Lung (tissue), 12 donors: ENCODE measurements around the gene OR10G3. TPM values are rescaled to one million over a fixed set of nuclear protein-coding genes. Genes with fewer than 3 reads are reported as not detected.

ENCODE experiments used
- ATAC-seq: fragments of 200-7000 bp; cut with Tn5 transposase; one replicate; pipeline ENCODE4 v1.9.1; 2020; ENCODE audit warnings: moderate number of reproducible peaks; ENCODE audit not compliant: insufficient read depth, low FRiP score
- DNase-seq, 3 donors: peaks; one replicate each; pipeline ENCODE4 v3.0.0-alpha.2; 2013 to 2017
- H3K27ac ChIP-seq, 2 donors: one replicate each; pipeline ENCODE4 v1.5.1; 2013; ENCODE audit warnings: mild to moderate bottlenecking in 2 of 2, moderate library complexity in 2 of 2, control low read depth in 1 of 2, inconsistent platforms in 1 of 2, low read depth in 1 of 2, low read length in 1 of 2
- H3K27me3 ChIP-seq, 3 donors: one replicate each; pipeline ENCODE4 v1.5.1; 2013; ENCODE audit warnings: low read length in 2 of 3; ENCODE audit not compliant: control insufficient read depth in 3 of 3, insufficient read depth in 3 of 3
- H3K36me3 ChIP-seq, 4 donors: one replicate each; pipeline ENCODE4 v1.5.1; 2013; ENCODE audit warnings: low read length in 4 of 4, mild to moderate bottlenecking in 1 of 4, moderate library complexity in 1 of 4; ENCODE audit not compliant: control insufficient read depth in 4 of 4, insufficient read depth in 4 of 4
- H3K4me1 ChIP-seq, 5 donors: one replicate each; pipeline ENCODE4 v1.5.1; 2013; ENCODE audit warnings: low read length in 5 of 5, mild to moderate bottlenecking in 2 of 5, moderate library complexity in 1 of 5; ENCODE audit not compliant: control insufficient read depth in 5 of 5, insufficient read depth in 5 of 5
- H3K4me3 ChIP-seq: one replicate; pipeline ENCODE4 v1.5.1; 2013; ENCODE audit warnings: mild to moderate bottlenecking, control low read depth, moderate library complexity
- H3K9ac ChIP-seq, 2 donors: one replicate each; pipeline ENCODE4 v1.5.1; 2013; ENCODE audit warnings: low read length in 2 of 2, control low read depth in 1 of 2; ENCODE audit not compliant: insufficient read depth in 1 of 2
- H3K9me3 ChIP-seq, 4 donors: one replicate each; pipeline ENCODE4 v1.5.1; 2013; ENCODE audit warnings: low read length in 3 of 4, mild to moderate bottlenecking in 1 of 4, moderate library complexity in 1 of 4; ENCODE audit not compliant: control insufficient read depth in 4 of 4, insufficient read depth in 3 of 4
- CTCF ChIP-seq: IDR thresholded peaks from 2 replicates; pipeline ENCODE4 v1.5.1; 2012; ENCODE audit warnings: mild to moderate bottlenecking; ENCODE audit errors: control extremely low read depth, extremely low read depth
- WGBS, 2 donors: extraction: QIAGEN DNeasy Blood & Tissue Kit; methylation state at CpG; one replicate each; pipeline ENCODE4 v1.1.7; 2013; 5-methylcytosine and 5-hydroxymethylcytosine counted together
- polyA plus RNA-seq, 2 donors: library from polyadenylated mRNA; stranded (reverse); fragments of 200-250 nt; gene quantifications; one replicate each; pipeline ENCODE4 v1.2.1, GENCODE V29; 2013
- total RNA-seq, 2 donors: library from RNA; depleted of rRNA in 1 of 2; stranded (reverse); fragments of >200 nt in 1 of 2; gene quantifications; one replicate each; pipeline ENCODE4 v1.2.1, GENCODE V29; 2014 to 2021
- donor health status: control.
- donor health status: control.
- donor health status: Bipolar disorder and iron deficiency.
- donor health status: healthy.
- donor health status: DM: yes; HTN: yes; CAD: no.

Gene OR10G3
- total and polyA plus RNA-seq, 4 donors, result not detected

DNA sequence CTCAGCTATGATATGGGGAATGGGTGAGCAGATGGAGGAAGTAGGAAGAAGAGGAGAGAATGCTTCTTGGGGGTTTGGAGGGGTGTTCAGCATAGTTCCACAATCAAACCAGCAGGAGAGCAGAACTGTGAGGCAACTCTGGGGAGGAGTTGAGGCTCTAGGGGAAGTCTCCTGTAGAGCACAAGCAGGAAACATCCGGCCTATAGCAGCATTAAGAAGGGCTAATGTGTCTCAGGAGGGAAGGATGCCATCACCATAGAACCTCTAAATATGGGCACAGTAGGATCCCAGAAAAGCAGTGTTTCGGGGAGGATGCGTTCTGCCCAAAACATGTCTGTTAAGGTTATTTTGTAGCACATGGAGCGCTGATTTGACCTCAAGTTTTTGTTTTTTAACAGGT, 45.3 kb downstream of the OR10G3 start:
- WGBS, 2 donors, result 58 to 75% methylated on average over 4 of the region's 4 CpGs
- ATAC-seq (no peak), DNase-seq (no peak)
- no peak overlapping the region for H3K4me3 ChIP-seq
- no peak for TF ChIP-seq CTCF
- H3K27ac ChIP-seq, result no peak overlapping the region
- H3K9ac ChIP-seq, result no peak overlapping the region
- peaks cover 0 to 10% (median 4%) of the 10 kb centered on the region in 5 donors for H3K4me1 ChIP-seq
- H3K9me3 ChIP-seq, result no peaks in the 10 kb centered on the region
- H3K27me3 ChIP-seq, result peaks cover 0 to 25% (median 11%) of the 10 kb centered on the region in 3 donors
- H3K36me3 ChIP-seq, result no peaks in the 10 kb centered on the region

DNA sequence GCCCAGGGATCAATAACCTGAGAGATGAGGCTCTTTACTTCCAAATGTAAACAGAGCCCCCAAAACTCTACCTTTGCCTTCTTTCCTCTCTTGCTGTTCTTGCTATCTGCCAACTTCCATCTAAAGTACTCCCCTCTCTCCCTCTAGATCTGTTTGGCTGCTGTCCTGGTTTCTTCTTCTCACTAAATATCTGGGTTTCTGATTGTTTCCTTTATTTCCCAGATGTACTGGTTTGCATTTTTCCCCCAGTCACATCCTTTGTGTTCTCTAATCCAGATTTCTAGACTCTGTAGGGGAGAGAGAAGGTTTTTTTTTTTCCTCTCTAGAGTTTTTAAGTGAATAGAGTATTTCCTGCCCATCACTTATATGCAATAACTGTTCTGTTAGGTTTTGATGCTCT, 46.6 kb downstream of the OR10G3 start:
- Histone ChIP-seq H3K36me3 (no peaks in the 10 kb centered on the region), H3K4me3 (no peak overlapping the region), H3K4me1 (peaks cover 0 to 10% (median 4%) of the 10 kb centered on the region in 5 donors), H3K27ac (no peak overlapping the region), H3K27me3 (peaks cover 0 to 27% (median 11%) of the 10 kb centered on the region in 3 donors), H3K9ac (no peak overlapping the region), H3K9me3 (no peaks in the 10 kb centered on the region)
- ATAC-seq (no peak), DNase-seq (no peak)
- no peak for TF ChIP-seq CTCF

DNA sequence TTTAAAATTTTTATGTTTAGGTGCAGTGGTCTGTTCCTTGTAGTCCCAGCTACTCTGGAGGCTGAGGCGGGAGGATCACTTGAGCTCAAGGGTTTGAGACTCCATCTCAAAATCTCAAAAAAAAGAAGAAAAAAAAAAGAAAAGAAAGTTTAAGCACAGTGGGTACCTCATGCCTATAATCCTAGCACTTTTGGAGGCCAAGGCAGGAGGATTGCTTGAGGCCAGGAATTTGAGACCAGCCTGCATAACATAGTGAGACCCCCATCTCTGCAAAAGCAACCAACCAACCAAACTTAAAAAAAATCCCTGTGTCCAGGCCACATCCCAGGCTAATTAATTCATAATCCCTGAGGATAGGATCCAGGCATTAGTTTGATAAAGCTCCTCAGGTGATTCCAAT, 50.4 kb downstream of the OR10G3 start:
- H3K4me3 ChIP-seq, result no peak overlapping the region
- no peak for ATAC-seq
- no peak for DNase-seq
- WGBS, 2 donors, result 94 to 96% methylated on average over 1 of the region's 1 CpG
- peaks cover 0 to 6% (median 4%) of the 10 kb centered on the region in 3 donors for H3K27me3 ChIP-seq
- no peaks in the 10 kb centered on the region for H3K9me3 ChIP-seq
- H3K27ac ChIP-seq, result no peak overlapping the region
- H3K4me1 ChIP-seq, result peaks cover 0 to 12% (median 3%) of the 10 kb centered on the region in 5 donors
- no peak overlapping the region for H3K9ac ChIP-seq
- no peak for TF ChIP-seq CTCF
- peaks cover 0 to 4% (median 0%) of the 10 kb centered on the region in 4 donors for H3K36me3 ChIP-seq
